GM12872 (cell line): ENCODE results near the gene TNIP1.

Experiments
- TF ChIP-seq, protein P1 (sequence below): IDR thresholded peaks from 3 replicates; pipeline ENCODE4 v1.5.1; 2011; ENCODE audit warnings: low read depth, mild to moderate bottlenecking, low read length, moderate library complexity; ENCODE audit not compliant: insufficient read depth

Gene TNIP1

DNA sequence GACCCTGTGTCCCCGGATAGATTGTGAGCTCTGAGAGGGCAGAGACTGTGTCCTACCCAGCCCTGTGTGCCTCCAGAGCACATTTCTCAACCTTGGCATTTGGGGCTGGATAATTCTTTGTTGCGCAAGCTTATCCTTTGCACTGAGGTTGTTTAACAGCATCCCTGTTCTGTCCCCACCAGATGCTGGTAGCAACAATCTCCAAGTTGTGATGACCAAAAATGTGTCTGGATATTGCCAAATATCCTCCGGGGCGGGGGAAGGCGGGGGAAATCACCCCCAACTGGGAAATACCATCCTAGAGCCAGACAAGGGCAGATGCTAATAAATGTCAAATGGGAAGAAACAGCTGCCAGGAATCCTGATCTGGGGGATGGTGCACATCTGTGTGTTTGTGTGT lies 24.0 kb upstream of the TNIP1 start:
- TF ChIP-seq, protein P1, sequence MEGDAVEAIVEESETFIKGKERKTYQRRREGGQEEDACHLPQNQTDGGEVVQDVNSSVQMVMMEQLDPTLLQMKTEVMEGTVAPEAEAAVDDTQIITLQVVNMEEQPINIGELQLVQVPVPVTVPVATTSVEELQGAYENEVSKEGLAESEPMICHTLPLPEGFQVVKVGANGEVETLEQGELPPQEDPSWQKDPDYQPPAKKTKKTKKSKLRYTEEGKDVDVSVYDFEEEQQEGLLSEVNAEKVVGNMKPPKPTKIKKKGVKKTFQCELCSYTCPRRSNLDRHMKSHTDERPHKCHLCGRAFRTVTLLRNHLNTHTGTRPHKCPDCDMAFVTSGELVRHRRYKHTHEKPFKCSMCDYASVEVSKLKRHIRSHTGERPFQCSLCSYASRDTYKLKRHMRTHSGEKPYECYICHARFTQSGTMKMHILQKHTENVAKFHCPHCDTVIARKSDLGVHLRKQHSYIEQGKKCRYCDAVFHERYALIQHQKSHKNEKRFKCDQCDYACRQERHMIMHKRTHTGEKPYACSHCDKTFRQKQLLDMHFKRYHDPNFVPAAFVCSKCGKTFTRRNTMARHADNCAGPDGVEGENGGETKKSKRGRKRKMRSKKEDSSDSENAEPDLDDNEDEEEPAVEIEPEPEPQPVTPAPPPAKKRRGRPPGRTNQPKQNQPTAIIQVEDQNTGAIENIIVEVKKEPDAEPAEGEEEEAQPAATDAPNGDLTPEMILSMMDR, result no peak

DNA sequence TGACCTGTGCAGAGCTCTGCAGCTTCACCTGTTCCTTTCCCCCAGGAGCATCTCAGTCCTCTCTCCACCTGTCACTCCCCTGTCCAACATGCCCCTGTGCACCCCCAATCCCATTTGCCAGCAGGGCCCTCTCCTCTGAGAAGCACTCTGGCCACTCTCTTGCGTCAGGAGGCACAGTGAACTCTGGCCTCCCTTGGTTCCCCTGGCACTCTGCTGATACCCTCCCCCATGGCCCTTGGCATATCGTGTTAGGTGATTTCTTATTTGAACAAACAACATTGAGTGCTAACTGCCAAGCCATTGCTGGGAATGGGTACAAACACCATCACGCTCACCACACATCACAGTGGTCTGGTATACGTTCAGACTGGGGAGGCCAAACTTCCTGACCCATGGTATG lies 20.9 kb upstream of the TNIP1 start:
- TF ChIP-seq, protein P1, result no peak

DNA sequence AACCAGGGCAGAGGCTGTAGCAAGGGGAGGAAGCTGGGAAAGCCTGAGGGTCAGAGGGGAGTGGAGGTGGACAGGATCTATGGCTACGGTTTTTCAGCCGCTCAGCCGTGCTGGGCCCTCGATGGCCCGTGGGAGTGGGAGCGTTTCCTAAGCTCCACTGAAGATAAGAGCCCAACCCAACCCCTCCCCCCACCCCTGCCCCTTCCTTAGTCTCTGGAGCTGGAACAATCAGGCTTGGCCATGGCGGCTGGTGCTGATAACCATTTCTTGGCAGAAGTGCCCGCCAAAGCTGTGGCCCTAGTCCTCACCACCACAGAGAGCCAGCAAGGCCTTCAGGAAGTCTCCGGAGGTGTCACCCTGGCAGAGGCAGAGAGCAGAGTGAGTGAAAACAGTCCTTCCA lies 20.3 kb upstream of the TNIP1 start:
- TF ChIP-seq, protein P1, result no peak

DNA sequence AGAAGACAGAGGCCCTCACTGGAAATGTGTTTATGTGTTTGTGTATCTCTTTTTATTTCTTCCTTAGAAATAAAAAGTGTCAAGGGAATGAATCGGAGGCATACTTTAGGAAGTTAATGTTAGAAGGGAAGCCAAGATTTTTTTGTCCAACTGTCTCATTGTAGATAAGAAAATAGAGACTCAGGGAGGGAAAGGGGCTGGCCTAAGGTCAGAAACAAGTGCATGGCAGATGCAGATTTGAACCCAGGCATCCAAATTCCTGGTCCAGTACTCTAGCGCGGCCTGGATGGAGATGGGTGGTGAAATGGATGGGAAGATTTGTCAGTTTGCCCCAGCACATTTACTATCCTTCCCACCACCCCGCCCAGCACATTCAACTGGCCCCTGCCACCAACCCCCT lies 19.8 kb upstream of the TNIP1 start:
- TF ChIP-seq, protein P1, result no peak

DNA sequence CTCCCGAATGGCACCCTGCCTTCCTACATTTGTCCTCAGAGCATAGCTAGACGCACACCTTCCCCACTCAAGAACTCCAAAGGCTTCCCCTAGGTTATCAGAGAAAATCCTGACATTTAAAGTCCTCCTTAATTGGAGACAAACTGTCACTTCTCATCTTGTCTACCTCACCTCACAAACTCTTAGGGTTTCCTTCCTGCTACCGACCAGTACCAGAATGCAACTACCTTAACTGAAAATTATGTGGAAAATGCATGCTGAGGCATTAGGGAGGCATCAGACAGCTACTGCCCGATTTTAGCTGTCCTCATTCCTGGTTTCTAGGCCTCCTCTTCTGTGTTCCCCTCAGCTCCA lies 17.9 kb upstream of the TNIP1 start:
- TF ChIP-seq, protein P1, result no peak

DNA sequence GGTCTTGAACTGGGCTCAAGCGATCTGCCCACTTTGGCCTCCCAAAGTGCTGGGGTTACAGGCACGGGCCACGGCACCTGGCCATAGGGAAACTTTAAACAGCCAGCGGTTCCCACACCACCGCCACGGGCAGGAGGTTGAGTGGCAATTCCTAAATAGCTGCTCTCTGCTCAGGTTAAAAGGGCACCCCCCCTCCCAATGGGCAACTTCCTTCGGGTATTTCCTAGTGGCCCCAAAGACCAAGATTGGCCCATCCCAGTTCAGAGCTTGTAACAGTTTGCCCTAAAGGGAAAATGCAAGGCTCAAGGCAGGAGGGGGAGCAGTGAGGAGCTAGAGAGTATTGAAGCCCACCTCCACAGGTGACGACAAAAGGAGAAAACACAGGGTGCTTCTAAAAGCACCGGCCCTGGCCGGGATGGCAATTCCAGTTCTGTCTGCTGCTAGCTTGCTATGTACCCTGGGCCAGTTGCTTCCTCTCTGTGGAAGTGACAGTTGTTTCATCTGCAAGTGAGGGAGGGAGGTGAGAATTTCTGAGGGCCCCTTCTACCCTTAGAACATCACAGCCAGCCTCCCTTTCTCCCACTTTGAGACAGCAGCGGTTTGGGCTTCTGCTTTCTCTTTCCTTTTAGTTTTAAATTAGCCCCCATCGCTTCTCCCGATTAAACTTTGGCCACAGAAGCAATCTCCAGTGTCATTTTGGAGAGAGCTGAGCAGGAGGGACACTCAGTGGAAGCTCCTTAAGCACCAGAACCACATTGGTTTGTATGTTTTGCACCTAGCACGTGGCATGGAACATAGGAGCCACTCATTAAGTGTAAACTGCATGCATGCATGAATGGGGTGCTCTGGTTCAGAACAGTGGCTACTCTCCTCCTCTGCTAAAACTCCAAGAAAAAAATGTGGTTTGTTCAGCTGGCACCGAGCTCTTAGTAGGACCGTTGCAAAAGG lies 17.3 kb upstream of the TNIP1 start:
- TF ChIP-seq, protein P1, result no peak

DNA sequence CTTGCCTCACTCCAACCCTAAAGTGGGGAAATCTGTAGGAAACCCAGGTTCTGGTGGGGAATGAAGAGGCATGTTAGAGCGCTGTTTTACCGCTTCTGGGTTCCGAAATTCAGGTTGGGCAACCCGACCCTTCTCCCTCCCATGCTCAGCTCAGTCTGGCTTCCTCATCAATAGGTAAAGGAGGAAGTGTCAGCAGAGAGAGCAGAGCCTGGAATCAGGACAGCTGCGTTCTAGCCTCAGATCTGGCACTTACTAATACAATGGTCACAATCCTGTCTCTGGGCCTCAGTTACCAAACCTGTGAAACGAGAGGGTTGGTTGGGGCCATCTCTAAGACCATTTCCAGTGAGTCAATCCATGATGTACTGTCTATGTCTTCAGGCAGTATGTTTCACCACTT lies 16.2 kb upstream of the TNIP1 start:
- TF ChIP-seq, protein P1, result no peak

DNA sequence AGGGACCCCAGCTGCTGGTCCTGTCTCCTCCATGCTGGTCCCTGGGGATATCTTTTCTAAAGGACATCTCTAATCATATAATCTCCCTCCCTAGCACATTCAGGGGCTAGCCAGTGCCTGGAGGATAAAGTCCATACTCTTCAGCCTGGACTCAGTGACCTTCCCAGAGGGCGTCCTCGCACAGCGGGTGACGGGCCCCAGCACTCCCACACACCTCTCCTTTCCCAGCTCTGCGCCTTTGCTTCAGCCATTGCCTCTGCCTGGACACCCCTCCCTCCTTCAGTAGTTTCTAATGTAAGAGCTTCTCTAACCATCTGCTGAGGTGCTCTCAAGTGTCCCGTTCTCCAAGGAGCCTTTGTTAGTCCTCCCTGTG lies 15.2 kb upstream of the TNIP1 start:
- TF ChIP-seq, protein P1, result no peak
